Activated naive CD4-positive, alpha-beta T cell treated with anti-CD3 and anti-CD28 coated beads for 36 hours (primary cell): ENCODE results near the gene CACNA2D3. TPM values are rescaled to one million over a fixed set of nuclear protein-coding genes. Genes with fewer than 3 reads are reported as not detected.

Experiments used
- CTCF ChIA-PET: fragments of 350-600 bp; sonication (Branson Sonifier 250); formaldehyde crosslinking; loops from one replicate; lab custom pipeline; 2021; ENCODE audit warnings: antibody characterized with exemption; lab: Charles Lee
- DNase-seq: peaks from one replicate; pipeline ENCODE4 v3.0.0-alpha.2; 2020
- H3K27ac Mint-ChIP-seq: one replicate; pipeline ENCODE4 v1.8.0; 2021; ENCODE audit warnings: mild to moderate bottlenecking, mixed read lengths
- H3K27me3 Mint-ChIP-seq: one replicate; pipeline ENCODE4 v1.8.0; 2021; ENCODE audit warnings: low read depth, mixed read lengths
- H3K36me3 Mint-ChIP-seq: one replicate; pipeline ENCODE4 v1.8.0; 2021; ENCODE audit warnings: low read depth, mixed read lengths
- H3K4me1 Mint-ChIP-seq: one replicate; pipeline ENCODE4 v1.8.0; 2021; ENCODE audit warnings: low read depth, mixed read lengths
- H3K4me3 Mint-ChIP-seq: one replicate; pipeline ENCODE4 v1.8.0; 2021; ENCODE audit warnings: mild to moderate bottlenecking, moderate library complexity, mixed read lengths
- H3K9me3 Mint-ChIP-seq: one replicate; pipeline ENCODE4 v1.8.0; 2021; ENCODE audit warnings: mixed read lengths
- intact Hi-C: fragments of 100-400 bp; cut with micrococcal nuclease; formaldehyde crosslinking; loops from one replicate; pipeline ENCODE4 v1.15.1; 2023
- total RNA-seq, 2 experiments: library from RNA; stranded (reverse); gene quantifications; one replicate each; pipeline ENCODE4 v1.2.3, GENCODE V29; 2021

Gene CACNA2D3
- total RNA-seq, 2 experiments from 2014 or later, result not detected

GRCh38 chr3:54312156-54312899 is 190.0 kb downstream of the CACNA2D3 start:
- DNase-seq, result no peak
- Mint-ChIP-seq H3K27me3 (peaks cover 2% of the 10 kb centered on the region), H3K4me1 (no peaks in the 10 kb centered on the region), H3K36me3 (no peaks in the 10 kb centered on the region), H3K4me3 (no peak overlapping the region), H3K9me3 (no peaks in the 10 kb centered on the region), H3K27ac (no peak overlapping the region)
- CTCF ChIA-PET, result no interaction called here
- intact Hi-C loops, result no loop called here

DNA sequence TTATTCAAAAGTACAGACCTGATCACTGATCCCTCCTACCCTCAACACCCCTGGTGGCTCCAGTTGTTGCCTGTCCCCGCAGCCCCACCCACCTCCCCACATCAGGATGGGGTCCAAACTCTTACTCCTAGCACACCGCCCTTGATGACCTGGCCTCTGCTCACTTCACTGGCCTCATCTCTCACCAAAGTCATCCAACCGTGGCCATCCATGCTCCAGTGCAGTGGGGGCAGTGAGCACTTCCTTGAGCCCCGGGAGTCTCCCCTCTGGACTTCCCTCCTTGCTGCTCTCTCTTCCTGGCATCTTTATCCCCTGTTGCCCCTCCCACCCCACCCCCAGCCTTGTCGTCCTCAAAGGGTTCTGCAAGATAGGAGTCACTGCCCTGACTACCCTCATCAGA is 191.1 kb downstream of the CACNA2D3 start:
- Mint-ChIP-seq H3K9me3 (no peaks in the 10 kb centered on the region), H3K4me3 (no peak overlapping the region), H3K27ac (no peak overlapping the region), H3K27me3 (peaks cover 2% of the 10 kb centered on the region), H3K4me1 (no peaks in the 10 kb centered on the region), H3K36me3 (no peaks in the 10 kb centered on the region)
- intact Hi-C loops, result no loop called here
- CTCF ChIA-PET, result no interaction called here
- DNase-seq, result no peak

DNA sequence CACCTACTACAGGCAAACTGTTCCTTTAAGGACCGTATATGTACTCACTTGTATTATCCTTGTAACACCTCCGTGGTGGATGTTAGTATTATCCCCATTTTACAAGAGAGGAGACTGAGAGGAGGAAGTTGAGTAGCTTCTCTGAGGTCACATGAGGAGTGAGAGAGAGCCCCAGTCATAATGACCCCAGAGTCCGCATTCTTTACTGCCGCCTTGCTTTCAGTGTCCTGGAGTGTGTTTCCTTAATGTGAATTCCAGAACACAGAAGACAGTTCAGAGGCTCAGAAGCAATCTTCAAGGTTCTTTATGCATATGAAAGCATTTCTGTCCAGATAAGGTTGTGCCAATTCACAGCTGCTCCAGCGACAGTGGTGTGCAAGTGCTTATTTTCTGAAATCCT is 199.2 kb downstream of the CACNA2D3 start:
- Mint-ChIP-seq H3K27me3 (no peaks in the 10 kb centered on the region), H3K4me3 (no peak overlapping the region), H3K4me1 (no peaks in the 10 kb centered on the region), H3K27ac (no peak overlapping the region), H3K9me3 (no peaks in the 10 kb centered on the region), H3K36me3 (no peaks in the 10 kb centered on the region)
- no peak for DNase-seq
- CTCF ChIA-PET, result no interaction called here
- intact Hi-C loops, result no loop called here

DNA sequence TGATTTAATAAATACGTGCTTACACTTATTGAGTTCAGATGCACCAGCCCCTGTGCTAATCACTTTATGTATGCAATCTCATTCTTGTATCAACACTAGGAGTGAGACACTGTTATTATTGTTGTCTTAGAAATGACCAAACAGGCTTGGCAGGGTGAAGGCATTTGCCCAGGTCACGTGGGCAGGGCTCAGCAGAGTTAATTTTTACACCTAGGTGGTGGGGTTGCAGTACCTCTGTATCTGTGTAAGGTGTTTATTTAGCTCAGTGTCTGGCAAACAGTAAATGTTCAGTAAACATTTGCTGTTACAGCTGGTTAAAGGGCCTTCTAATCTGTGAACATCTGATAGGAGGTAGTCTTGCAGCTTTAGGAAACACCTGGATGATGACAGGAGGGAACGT is 200.0 kb downstream of the CACNA2D3 start:
- Mint-ChIP-seq H3K9me3 (no peaks in the 10 kb centered on the region), H3K27ac (no peak overlapping the region), H3K4me3 (no peak overlapping the region), H3K36me3 (no peaks in the 10 kb centered on the region), H3K4me1 (no peaks in the 10 kb centered on the region), H3K27me3 (no peaks in the 10 kb centered on the region)
- DNase-seq, result no peak
- CTCF ChIA-PET, result no interaction called here
- intact Hi-C loops, result no loop called here

GRCh38 chr3:54324103-54324502 is 201.8 kb downstream of the CACNA2D3 start:
- intact Hi-C loops, result no loop called here
- no peaks in the 10 kb centered on the region for H3K4me1 Mint-ChIP-seq
- no peaks in the 10 kb centered on the region for H3K9me3 Mint-ChIP-seq
- H3K4me3 Mint-ChIP-seq, result no peak overlapping the region
- CTCF ChIA-PET, result no interaction called here
- H3K27me3 Mint-ChIP-seq, result no peaks in the 10 kb centered on the region
- no peaks in the 10 kb centered on the region for H3K36me3 Mint-ChIP-seq
- no peak overlapping the region for H3K27ac Mint-ChIP-seq
- DNase-seq, result no peak

DNA sequence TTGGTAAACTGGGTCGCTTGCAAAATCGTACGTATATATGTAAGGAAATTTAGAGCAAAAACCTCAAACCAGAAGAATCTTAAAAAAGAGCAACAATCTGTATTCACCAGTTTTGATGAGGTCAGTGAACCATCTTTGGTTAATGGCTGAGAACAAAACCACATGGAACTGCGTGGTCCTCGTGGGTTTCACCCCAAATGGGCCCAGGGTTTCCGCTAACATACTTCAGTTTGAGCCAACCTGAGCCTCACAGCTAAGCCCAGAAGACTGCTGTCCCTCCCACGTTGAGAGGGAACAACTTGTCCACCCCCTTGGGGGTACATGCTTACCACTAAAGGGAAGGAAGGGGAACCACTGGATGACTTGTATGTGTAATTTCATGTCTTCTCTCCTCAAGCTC is 204.6 kb downstream of the CACNA2D3 start:
- H3K4me3 Mint-ChIP-seq, result no peak overlapping the region
- no peak overlapping the region for H3K27ac Mint-ChIP-seq
- no peaks in the 10 kb centered on the region for H3K36me3 Mint-ChIP-seq
- CTCF ChIA-PET, result no interaction called here
- H3K27me3 Mint-ChIP-seq, result peaks cover 8% of the 10 kb centered on the region
- H3K9me3 Mint-ChIP-seq, result no peaks in the 10 kb centered on the region
- DNase-seq, result no peak
- intact Hi-C loops, result no loop called here
- H3K4me1 Mint-ChIP-seq, result no peaks in the 10 kb centered on the region

GRCh38 chr3:54331341-54331740 is 209.0 kb downstream of the CACNA2D3 start:
- DNase-seq, result no peak
- no peaks in the 10 kb centered on the region for H3K4me1 Mint-ChIP-seq
- no peak overlapping the region for H3K27ac Mint-ChIP-seq
- H3K27me3 Mint-ChIP-seq, result peaks cover 12% of the 10 kb centered on the region
- no peak overlapping the region for H3K4me3 Mint-ChIP-seq
- intact Hi-C loops, result no loop called here
- no peaks in the 10 kb centered on the region for H3K9me3 Mint-ChIP-seq
- CTCF ChIA-PET, result no interaction called here
- H3K36me3 Mint-ChIP-seq, result no peaks in the 10 kb centered on the region

DNA sequence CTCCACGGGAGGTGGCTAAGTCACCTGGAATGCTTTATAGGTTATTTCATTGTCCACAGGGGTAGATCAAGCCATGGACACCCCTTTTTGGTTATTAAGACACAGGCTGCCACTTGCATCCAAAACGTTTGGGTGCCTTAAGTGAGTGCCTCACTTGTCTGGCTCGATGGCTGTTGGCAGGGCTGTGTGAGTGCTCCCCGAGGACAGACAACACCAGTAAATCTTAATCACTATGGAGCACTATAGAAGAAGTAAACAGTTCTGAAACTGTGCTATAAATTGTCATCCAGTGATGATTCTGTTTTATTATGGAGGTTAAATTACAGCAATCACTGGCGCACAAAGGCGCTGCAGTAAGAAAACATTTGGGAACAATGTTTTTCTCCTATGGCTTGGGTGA is 215.5 kb downstream of the CACNA2D3 start:
- no peaks in the 10 kb centered on the region for H3K4me1 Mint-ChIP-seq
- no peak overlapping the region for H3K27ac Mint-ChIP-seq
- H3K27me3 Mint-ChIP-seq, result peaks cover 9% of the 10 kb centered on the region
- CTCF ChIA-PET, result no interaction called here
- H3K9me3 Mint-ChIP-seq, result no peaks in the 10 kb centered on the region
- H3K4me3 Mint-ChIP-seq, result no peak overlapping the region
- no peak for DNase-seq
- H3K36me3 Mint-ChIP-seq, result no peaks in the 10 kb centered on the region
- intact Hi-C loops, result no loop called here

DNA sequence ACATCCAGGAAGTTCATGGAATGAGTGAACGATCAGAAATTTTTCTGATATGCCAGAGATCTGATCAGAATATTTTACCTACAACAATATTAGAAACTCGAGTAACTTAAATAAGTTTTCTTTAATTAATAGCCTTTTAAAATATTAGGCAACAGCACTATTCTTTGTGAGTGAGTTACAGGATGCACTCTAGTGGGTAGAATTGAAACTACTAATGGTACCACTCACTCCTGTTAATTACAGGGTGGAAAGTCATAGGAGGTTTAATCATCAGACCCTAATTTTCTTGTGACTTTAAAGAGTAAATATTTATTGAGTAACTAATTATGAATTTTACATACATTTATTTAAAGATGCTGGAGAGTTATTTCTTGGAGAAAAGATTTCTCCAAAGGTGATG is 217.3 kb downstream of the CACNA2D3 start:
- Mint-ChIP-seq H3K27ac (no peak overlapping the region), H3K27me3 (peaks cover 15% of the 10 kb centered on the region), H3K9me3 (no peaks in the 10 kb centered on the region), H3K4me1 (no peaks in the 10 kb centered on the region), H3K36me3 (no peaks in the 10 kb centered on the region), H3K4me3 (no peak overlapping the region)
- no peak for DNase-seq
- CTCF ChIA-PET, result no interaction called here
- intact Hi-C loops, result no loop called here

DNA sequence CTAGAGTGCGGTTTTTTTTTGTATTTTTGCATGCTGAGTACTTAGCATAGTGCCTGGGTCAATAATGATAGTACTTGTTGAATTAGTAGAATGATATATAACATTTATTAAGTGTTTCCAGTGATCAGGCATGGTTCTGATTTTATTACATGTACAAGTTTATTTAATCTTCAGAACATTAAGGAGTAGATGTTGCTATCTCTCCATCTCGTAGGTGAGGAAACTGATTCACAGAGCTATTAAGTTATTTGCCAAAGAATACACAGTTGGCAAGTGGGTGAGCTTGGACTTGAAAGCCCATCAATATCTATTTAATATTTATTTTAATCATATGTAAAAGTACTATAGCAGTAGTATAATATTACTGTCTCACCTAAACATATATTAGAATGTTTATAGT is 219.5 kb downstream of the CACNA2D3 start:
- CTCF ChIA-PET, result no interaction called here

GRCh38 chr3:54342676-54343075 is 220.3 kb downstream of the CACNA2D3 start:
- Mint-ChIP-seq H3K9me3 (no peaks in the 10 kb centered on the region), H3K27me3 (peaks cover 15% of the 10 kb centered on the region), H3K27ac (no peak overlapping the region), H3K4me3 (no peak overlapping the region), H3K36me3 (no peaks in the 10 kb centered on the region), H3K4me1 (no peaks in the 10 kb centered on the region)
- no peak for DNase-seq
- CTCF ChIA-PET, result no interaction called here
- intact Hi-C loops, result no loop called here

More for the DNA sequence above, 219.5 kb downstream of the CACNA2D3 start:
- no peaks in the 10 kb centered on the region for H3K36me3 Mint-ChIP-seq
- no peak for DNase-seq
- H3K27ac Mint-ChIP-seq, result no peak overlapping the region
- peaks cover 15% of the 10 kb centered on the region for H3K27me3 Mint-ChIP-seq
- H3K4me1 Mint-ChIP-seq, result no peaks in the 10 kb centered on the region
- no peaks in the 10 kb centered on the region for H3K9me3 Mint-ChIP-seq
- intact Hi-C loops, result no loop called here
- H3K4me3 Mint-ChIP-seq, result no peak overlapping the region

- H3K27me3 Mint-ChIP-seq, result peaks cover 15% of the 10 kb centered on the region
- no peak for DNase-seq
- H3K4me1 Mint-ChIP-seq, result no peaks in the 10 kb centered on the region
- H3K36me3 Mint-ChIP-seq, result no peaks in the 10 kb centered on the region
- CTCF ChIA-PET, result no interaction called here
- no peaks in the 10 kb centered on the region for H3K9me3 Mint-ChIP-seq
- H3K4me3 Mint-ChIP-seq, result no peak overlapping the region
- intact Hi-C loops, result no loop called here
- H3K27ac Mint-ChIP-seq, result no peak overlapping the region
Observed at GRCh38 chr3:54343495-54343894, 221.1 kb downstream of the CACNA2D3 start.

DNA sequence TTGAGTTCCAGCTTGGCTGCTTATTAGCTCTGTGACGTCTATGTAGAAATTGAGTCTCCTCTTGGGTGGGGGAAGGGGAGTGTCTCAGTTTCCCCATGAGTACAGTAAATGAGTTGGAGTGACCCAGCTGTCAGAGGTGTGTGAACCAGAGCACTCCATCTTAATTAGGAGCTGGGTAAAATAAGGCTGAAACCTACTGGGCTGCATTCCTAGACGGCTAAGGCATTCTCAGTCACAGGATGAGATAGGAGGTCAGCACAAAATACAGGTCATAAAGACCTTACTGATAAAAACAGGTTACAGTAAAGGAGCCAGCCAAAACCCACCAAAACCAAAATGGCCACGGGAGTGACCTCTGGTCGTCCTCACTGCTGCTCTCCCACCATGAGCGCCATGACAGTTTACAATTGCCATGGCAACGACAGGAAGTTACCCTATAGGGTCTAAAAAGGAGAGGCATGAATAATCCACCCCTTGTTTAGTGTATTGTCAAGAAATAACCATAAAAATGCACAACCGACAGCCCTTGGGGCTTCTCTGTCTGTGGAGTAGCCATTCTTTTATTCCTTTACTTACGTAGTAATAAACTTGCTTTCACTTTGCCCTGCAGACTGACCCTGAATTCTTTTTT is 222.4 kb downstream of the CACNA2D3 start:
- no peaks in the 10 kb centered on the region for H3K4me1 Mint-ChIP-seq
- H3K4me3 Mint-ChIP-seq, result no peak overlapping the region
- H3K36me3 Mint-ChIP-seq, result no peaks in the 10 kb centered on the region
- H3K27ac Mint-ChIP-seq, result no peak overlapping the region
- CTCF ChIA-PET, result interaction anchor here (0.6 kb wide), 1 partner anchor 70 kb away, joined by 3 read pairs; no protein-coding TSS in a partner anchor
- H3K9me3 Mint-ChIP-seq, result no peaks in the 10 kb centered on the region
- no peak for DNase-seq
- intact Hi-C loops, result no loop called here
- peaks cover 19% of the 10 kb centered on the region for H3K27me3 Mint-ChIP-seq
